ENCODE data around the gene NAV3.
A peak's percentile ranks its signal among the peaks of the same experiment; 100 is the strongest.

The NAV3 gene

GRCh38 chr12:78155546-78155945 is 324.9 kb downstream of the NAV3 start:
- Histone ChIP-seq H3K27ac (ENCODE audit: insufficient read depth in 1 of 2, low read depth in 1 of 2, low read length in 2 of 2, poor library complexity in 1 of 2, severe bottlenecking in 2 of 2) (no peak overlapping the region), H3K4me1 (ENCODE audit: control extremely low read depth in 1 of 4, control insufficient read depth in 4 of 4, insufficient read depth in 4 of 4, low read length in 3 of 4) (no peaks in the 10 kb centered on the region), H3K9me3 (ENCODE audit: control extremely low read depth in 1 of 5, control insufficient read depth in 4 of 5, insufficient read depth in 2 of 5, low read depth in 1 of 5, low read length in 4 of 5) (no peaks in the 10 kb centered on the region), H3K27me3 (replicated peaks in 2 of 5; ENCODE audit: control insufficient read depth in 4 of 5, insufficient read depth in 5 of 5, low read length in 4 of 5) (peaks cover 0 to 3% (median 0%) of the 10 kb centered on the region in 5 experiments), H3K36me3 (ENCODE audit: control insufficient read depth in 4 of 4, insufficient read depth in 4 of 4, low read length in 3 of 4) (no peaks in the 10 kb centered on the region), H3K4me3 (ENCODE audit: control insufficient read depth in 1 of 7, extremely low read depth in 1 of 7, insufficient read depth in 4 of 7, low read depth in 2 of 7, low read length in 6 of 7) (no peak overlapping the region)
- DNase-seq, result peak in 2 of 3 donors; percentile 26 to 32
- no CpG with 5 or more reads among the region's 1 CpG for WGBS (ENCODE audit: insufficient coverage)
- ChIA-PET POLR2A (no interaction called here), CTCF (no interaction called here)

- H3K27me3 ChIP-seq (replicated peaks in 2 of 5; ENCODE audit: control insufficient read depth in 4 of 5, insufficient read depth in 5 of 5, low read length in 4 of 5), result peaks cover 0 to 3% (median 0%) of the 10 kb centered on the region in 5 experiments
- ChIA-PET POLR2A (no interaction called here), CTCF (no interaction called here)
- H3K27ac ChIP-seq (ENCODE audit: insufficient read depth in 1 of 2, low read depth in 1 of 2, low read length in 2 of 2, poor library complexity in 1 of 2, severe bottlenecking in 2 of 2), result no peak overlapping the region
- no peak for DNase-seq
- H3K9me3 ChIP-seq (ENCODE audit: control extremely low read depth in 1 of 5, control insufficient read depth in 4 of 5, insufficient read depth in 2 of 5, low read depth in 1 of 5, low read length in 4 of 5), result no peaks in the 10 kb centered on the region
- H3K4me1 ChIP-seq (ENCODE audit: control extremely low read depth in 1 of 4, control insufficient read depth in 4 of 4, insufficient read depth in 4 of 4, low read length in 3 of 4), result no peaks in the 10 kb centered on the region
- H3K4me3 ChIP-seq (ENCODE audit: control insufficient read depth in 1 of 7, extremely low read depth in 1 of 7, insufficient read depth in 4 of 7, low read depth in 2 of 7, low read length in 6 of 7), result no peak overlapping the region
- no peaks in the 10 kb centered on the region for H3K36me3 ChIP-seq (ENCODE audit: control insufficient read depth in 4 of 4, insufficient read depth in 4 of 4, low read length in 3 of 4)
These were observed 326.1 kb downstream of the NAV3 start for GRCh38 chr12:78156751-78157150.

DNA sequence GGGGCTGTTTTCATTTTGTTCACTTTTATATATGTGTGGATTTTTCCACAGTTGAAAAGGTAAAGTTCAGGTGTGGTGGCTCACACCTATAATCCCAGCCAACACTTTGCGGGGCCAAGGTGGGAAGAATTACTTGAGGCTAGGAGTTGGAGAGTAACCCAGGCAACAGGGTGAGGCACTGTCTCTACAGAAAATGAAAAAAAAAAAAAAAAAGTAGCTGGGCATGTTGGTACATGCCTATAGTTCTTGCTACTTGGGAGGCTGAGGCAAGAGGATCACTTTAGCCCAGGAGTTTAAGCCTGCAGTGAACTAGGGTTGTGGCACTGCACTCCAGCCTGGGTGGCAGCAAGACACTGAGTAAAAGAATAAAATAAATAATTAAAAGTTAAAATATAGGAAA is 326.5 kb downstream of the NAV3 start:
- no peak for DNase-seq
- Histone ChIP-seq H3K9me3 (ENCODE audit: control extremely low read depth in 1 of 5, control insufficient read depth in 4 of 5, insufficient read depth in 2 of 5, low read depth in 1 of 5, low read length in 4 of 5) (no peaks in the 10 kb centered on the region), H3K27me3 (replicated peaks in 2 of 5; ENCODE audit: control insufficient read depth in 4 of 5, insufficient read depth in 5 of 5, low read length in 4 of 5) (peaks cover 0 to 3% (median 0%) of the 10 kb centered on the region in 5 experiments), H3K27ac (ENCODE audit: insufficient read depth in 1 of 2, low read depth in 1 of 2, low read length in 2 of 2, poor library complexity in 1 of 2, severe bottlenecking in 2 of 2) (no peak overlapping the region), H3K4me3 (ENCODE audit: control insufficient read depth in 1 of 7, extremely low read depth in 1 of 7, insufficient read depth in 4 of 7, low read depth in 2 of 7, low read length in 6 of 7) (no peak overlapping the region), H3K36me3 (ENCODE audit: control insufficient read depth in 4 of 4, insufficient read depth in 4 of 4, low read length in 3 of 4) (no peaks in the 10 kb centered on the region), H3K4me1 (ENCODE audit: control extremely low read depth in 1 of 4, control insufficient read depth in 4 of 4, insufficient read depth in 4 of 4, low read length in 3 of 4) (no peaks in the 10 kb centered on the region)
- no CpG with 5 or more reads among the region's 1 CpG for WGBS (ENCODE audit: insufficient coverage)
- CTCF ChIA-PET, result interaction anchor here (0.6 kb wide), 1 partner anchor 10 kb away, joined by 3 read pairs; no protein-coding TSS in a partner anchor
- POLR2A ChIA-PET, result no interaction called here

DNA sequence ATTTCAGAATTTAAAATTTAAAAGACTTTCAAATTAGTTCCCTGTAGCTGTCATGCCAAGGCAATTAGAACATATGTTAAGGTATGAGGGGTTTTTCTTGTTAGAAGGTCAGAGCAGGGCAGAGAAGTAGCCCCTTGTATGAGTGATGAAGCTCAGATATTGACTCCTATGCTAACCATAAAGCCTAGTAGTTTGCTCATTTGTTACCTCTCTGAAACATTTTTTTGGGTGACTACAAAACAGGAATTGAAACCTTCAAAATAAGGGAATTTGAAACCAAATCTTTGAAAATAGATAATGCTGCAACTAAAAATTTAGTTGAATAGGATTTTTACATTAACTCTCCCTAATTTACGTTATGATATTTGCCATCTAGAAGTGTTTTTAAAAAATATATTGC is 333.5 kb downstream of the NAV3 start:
- Histone ChIP-seq H3K27ac (ENCODE audit: insufficient read depth in 1 of 2, low read depth in 1 of 2, low read length in 2 of 2, poor library complexity in 1 of 2, severe bottlenecking in 2 of 2) (no peak overlapping the region), H3K36me3 (ENCODE audit: control insufficient read depth in 4 of 4, insufficient read depth in 4 of 4, low read length in 3 of 4) (no peaks in the 10 kb centered on the region), H3K9me3 (ENCODE audit: control extremely low read depth in 1 of 5, control insufficient read depth in 4 of 5, insufficient read depth in 2 of 5, low read depth in 1 of 5, low read length in 4 of 5) (no peaks in the 10 kb centered on the region), H3K4me3 (ENCODE audit: control insufficient read depth in 1 of 7, extremely low read depth in 1 of 7, insufficient read depth in 4 of 7, low read depth in 2 of 7, low read length in 6 of 7) (no peak overlapping the region), H3K4me1 (ENCODE audit: control extremely low read depth in 1 of 4, control insufficient read depth in 4 of 4, insufficient read depth in 4 of 4, low read length in 3 of 4) (no peaks in the 10 kb centered on the region), H3K27me3 (replicated peaks in 2 of 5; ENCODE audit: control insufficient read depth in 4 of 5, insufficient read depth in 5 of 5, low read length in 4 of 5) (no peaks in the 10 kb centered on the region)
- WGBS (ENCODE audit: insufficient coverage), result no CpG with 5 or more reads among the region's 1 CpG
- ChIA-PET CTCF (no interaction called here), POLR2A (no interaction called here)
- no peak for DNase-seq

DNA sequence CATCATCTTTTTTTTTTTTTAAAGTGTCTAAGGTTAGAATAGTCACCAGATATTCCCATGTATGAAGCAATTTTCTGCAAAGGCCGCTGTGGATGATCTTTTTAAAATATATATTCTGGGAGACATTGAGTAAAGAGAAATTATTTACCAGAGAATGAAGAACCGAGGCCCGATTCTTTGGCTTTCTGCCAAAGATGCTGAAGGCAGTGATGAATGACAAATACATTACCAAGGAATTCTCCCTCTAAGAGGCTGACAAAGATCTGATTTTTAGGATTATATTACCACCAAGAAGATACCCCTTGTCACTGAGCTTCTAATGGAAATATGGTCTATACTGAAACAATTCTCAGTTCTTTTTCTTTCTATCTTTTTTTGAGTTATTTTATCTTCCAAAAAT is 336.8 kb downstream of the NAV3 start:
- Histone ChIP-seq H3K27me3 (replicated peaks in 2 of 5; ENCODE audit: control insufficient read depth in 4 of 5, insufficient read depth in 5 of 5, low read length in 4 of 5) (no peaks in the 10 kb centered on the region), H3K27ac (ENCODE audit: insufficient read depth in 1 of 2, low read depth in 1 of 2, low read length in 2 of 2, poor library complexity in 1 of 2, severe bottlenecking in 2 of 2) (no peak overlapping the region), H3K9me3 (ENCODE audit: control extremely low read depth in 1 of 5, control insufficient read depth in 4 of 5, insufficient read depth in 2 of 5, low read depth in 1 of 5, low read length in 4 of 5) (no peaks in the 10 kb centered on the region), H3K4me1 (ENCODE audit: control extremely low read depth in 1 of 4, control insufficient read depth in 4 of 4, insufficient read depth in 4 of 4, low read length in 3 of 4) (no peaks in the 10 kb centered on the region), H3K36me3 (ENCODE audit: control insufficient read depth in 4 of 4, insufficient read depth in 4 of 4, low read length in 3 of 4) (no peaks in the 10 kb centered on the region), H3K4me3 (ENCODE audit: control insufficient read depth in 1 of 7, extremely low read depth in 1 of 7, insufficient read depth in 4 of 7, low read depth in 2 of 7, low read length in 6 of 7) (no peak overlapping the region)
- POLR2A ChIA-PET, result no interaction called here
- CTCF ChIA-PET, result interaction anchor here (0.6 kb wide), 1 partner anchor 10 kb away, joined by 3 read pairs; no protein-coding TSS in a partner anchor
- DNase-seq, result no peak
- no CpG with 5 or more reads among the region's 3 CpGs for WGBS (ENCODE audit: insufficient coverage)

DNA sequence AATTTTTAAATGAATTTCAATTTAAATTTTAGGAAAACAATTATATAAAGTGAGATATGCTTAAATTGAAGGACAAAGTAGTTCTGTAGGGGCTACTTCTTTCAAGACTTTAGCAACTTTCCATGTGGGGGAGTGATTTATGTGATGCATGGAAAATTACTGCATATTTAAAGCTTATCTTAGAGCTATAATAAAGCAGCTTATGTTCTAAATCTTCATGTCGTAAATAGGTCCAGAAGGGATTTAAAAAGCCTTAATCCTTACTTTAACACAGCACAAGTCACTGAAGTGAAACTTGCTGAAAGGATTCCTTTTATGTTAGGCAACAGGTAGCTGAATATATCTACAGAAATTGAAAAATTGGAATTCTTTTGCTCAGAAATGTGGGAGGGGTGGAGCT is 340.4 kb downstream of the NAV3 start:
- no CpG with 5 or more reads among the region's 1 CpG for WGBS (ENCODE audit: insufficient coverage)
- H3K27me3 ChIP-seq (replicated peaks in 2 of 5; ENCODE audit: control insufficient read depth in 4 of 5, insufficient read depth in 5 of 5, low read length in 4 of 5), result no peaks in the 10 kb centered on the region
- POLR2A ChIA-PET, result no interaction called here
- no peak overlapping the region for H3K27ac ChIP-seq (ENCODE audit: insufficient read depth in 1 of 2, low read depth in 1 of 2, low read length in 2 of 2, poor library complexity in 1 of 2, severe bottlenecking in 2 of 2)
- no peak overlapping the region for H3K4me3 ChIP-seq (ENCODE audit: control insufficient read depth in 1 of 7, extremely low read depth in 1 of 7, insufficient read depth in 4 of 7, low read depth in 2 of 7, low read length in 6 of 7)
- H3K4me1 ChIP-seq (ENCODE audit: control extremely low read depth in 1 of 4, control insufficient read depth in 4 of 4, insufficient read depth in 4 of 4, low read length in 3 of 4), result no peaks in the 10 kb centered on the region
- CTCF ChIA-PET, result no interaction called here
- no peak for DNase-seq
- no peaks in the 10 kb centered on the region for H3K9me3 ChIP-seq (ENCODE audit: control extremely low read depth in 1 of 5, control insufficient read depth in 4 of 5, insufficient read depth in 2 of 5, low read depth in 1 of 5, low read length in 4 of 5)
- no peaks in the 10 kb centered on the region for H3K36me3 ChIP-seq (ENCODE audit: control insufficient read depth in 4 of 4, insufficient read depth in 4 of 4, low read length in 3 of 4)

DNA sequence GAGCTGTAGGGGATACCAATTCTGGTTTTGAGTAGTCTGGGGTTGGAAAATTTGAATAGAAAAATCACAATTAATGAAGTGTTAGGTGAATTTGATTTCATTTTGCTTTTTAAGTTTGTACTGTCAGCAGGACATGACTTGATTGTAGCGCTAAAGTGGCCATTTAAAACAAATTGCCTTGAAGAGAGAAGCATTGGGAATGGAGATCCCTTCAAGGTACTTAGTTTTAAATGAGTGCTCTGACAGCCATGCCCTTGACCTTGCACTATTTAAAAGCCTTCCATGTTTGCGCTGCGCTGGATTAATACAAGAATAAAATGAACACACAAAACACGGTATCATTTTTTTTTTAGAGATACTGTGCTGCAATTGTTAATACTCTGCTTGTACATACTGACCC is 345.9 kb downstream of the NAV3 start:
- WGBS (ENCODE audit: insufficient coverage), result 100% methylated on average over 4 of the region's 4 CpGs
- CTCF ChIA-PET, result no interaction called here
- no peaks in the 10 kb centered on the region for H3K4me1 ChIP-seq (ENCODE audit: control extremely low read depth in 1 of 4, control insufficient read depth in 4 of 4, insufficient read depth in 4 of 4, low read length in 3 of 4)
- H3K9me3 ChIP-seq (ENCODE audit: control extremely low read depth in 1 of 5, control insufficient read depth in 4 of 5, insufficient read depth in 2 of 5, low read depth in 1 of 5, low read length in 4 of 5), result no peaks in the 10 kb centered on the region
- POLR2A ChIA-PET, result no interaction called here
- no peak for DNase-seq
- H3K27ac ChIP-seq (ENCODE audit: insufficient read depth in 1 of 2, low read depth in 1 of 2, low read length in 2 of 2, poor library complexity in 1 of 2, severe bottlenecking in 2 of 2), result no peak overlapping the region
- H3K27me3 ChIP-seq (replicated peaks in 2 of 5; ENCODE audit: control insufficient read depth in 4 of 5, insufficient read depth in 5 of 5, low read length in 4 of 5), result peaks cover 0 to 2% (median 0%) of the 10 kb centered on the region in 5 experiments
- H3K36me3 ChIP-seq (ENCODE audit: control insufficient read depth in 4 of 4, insufficient read depth in 4 of 4, low read length in 3 of 4), result no peaks in the 10 kb centered on the region
- no peak overlapping the region for H3K4me3 ChIP-seq (ENCODE audit: control insufficient read depth in 1 of 7, extremely low read depth in 1 of 7, insufficient read depth in 4 of 7, low read depth in 2 of 7, low read length in 6 of 7)
